NB4 (cell line): ENCODE measurements around the gene OR2T4.

Experiments
- MYC ChIP-seq: IDR thresholded peaks from 2 replicates; pipeline ENCODE4 v1.6.1; 2011; ENCODE audit warnings: low read depth, low read length
- POLR2A ChIP-seq: IDR thresholded peaks from 2 replicates; pipeline ENCODE4 v1.6.1; 2011; ENCODE audit warnings: mild to moderate bottlenecking; ENCODE audit not compliant: insufficient read length; ENCODE audit errors: extremely low read depth
- TF ChIP-seq, protein P1 (sequence below): IDR thresholded peaks from one replicate; pipeline ENCODE4 v1.5.1; 2012; ENCODE audit warnings: low read depth, low read length

DNA sequence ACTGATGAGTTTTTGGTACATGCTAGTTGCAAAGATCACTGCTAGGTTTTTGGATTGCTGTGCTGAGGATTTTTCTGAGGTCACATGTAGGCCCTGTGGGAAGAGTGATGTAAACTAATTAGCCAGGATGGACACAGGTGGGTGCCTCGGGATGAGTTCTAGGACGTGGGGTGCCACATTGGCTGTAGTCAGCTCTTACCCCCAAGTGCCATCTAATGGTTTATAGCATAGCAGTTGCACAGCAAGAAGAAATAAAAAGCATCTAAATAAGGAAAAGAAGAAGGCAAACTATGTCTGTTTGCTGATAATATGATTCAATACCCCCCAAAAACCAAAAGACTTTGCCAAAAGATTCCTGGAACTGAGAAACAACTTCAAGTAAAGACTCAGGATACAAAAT, 31.6 kb downstream of the OR2T4 start:
- TF ChIP-seq, protein P1, sequence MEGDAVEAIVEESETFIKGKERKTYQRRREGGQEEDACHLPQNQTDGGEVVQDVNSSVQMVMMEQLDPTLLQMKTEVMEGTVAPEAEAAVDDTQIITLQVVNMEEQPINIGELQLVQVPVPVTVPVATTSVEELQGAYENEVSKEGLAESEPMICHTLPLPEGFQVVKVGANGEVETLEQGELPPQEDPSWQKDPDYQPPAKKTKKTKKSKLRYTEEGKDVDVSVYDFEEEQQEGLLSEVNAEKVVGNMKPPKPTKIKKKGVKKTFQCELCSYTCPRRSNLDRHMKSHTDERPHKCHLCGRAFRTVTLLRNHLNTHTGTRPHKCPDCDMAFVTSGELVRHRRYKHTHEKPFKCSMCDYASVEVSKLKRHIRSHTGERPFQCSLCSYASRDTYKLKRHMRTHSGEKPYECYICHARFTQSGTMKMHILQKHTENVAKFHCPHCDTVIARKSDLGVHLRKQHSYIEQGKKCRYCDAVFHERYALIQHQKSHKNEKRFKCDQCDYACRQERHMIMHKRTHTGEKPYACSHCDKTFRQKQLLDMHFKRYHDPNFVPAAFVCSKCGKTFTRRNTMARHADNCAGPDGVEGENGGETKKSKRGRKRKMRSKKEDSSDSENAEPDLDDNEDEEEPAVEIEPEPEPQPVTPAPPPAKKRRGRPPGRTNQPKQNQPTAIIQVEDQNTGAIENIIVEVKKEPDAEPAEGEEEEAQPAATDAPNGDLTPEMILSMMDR: no peak
- no peak for TF ChIP-seq POLR2A
- no peak for TF ChIP-seq MYC
